ENCODE measurements around the gene NOL7. TPM values are rescaled to one million over a fixed set of nuclear protein-coding genes. Genes with fewer than 3 reads are reported as not detected.

Gene NOL7
- total and polyA plus RNA-seq, 8 donors = 49.5 to 81.2 (median 72.4) TPM

GRCh38 chr6:13617066-13617465 is 1.9 kb downstream of the NOL7 start:
- TF ChIP-seq CTCF (IDR thresholded peaks at IDR 0.05) = no peak
- no peak for DNase-seq
- Histone ChIP-seq H3K9me3 (no peaks in the 10 kb centered on the region), H3K4me1 (peaks cover 11 to 26% of the 10 kb centered on the region in 2 donors), H3K27ac (no peak overlapping the region), H3K4me3 (peak overlapping the region in 1 of 2 donors; percentile 97), H3K27me3 (no peaks in the 10 kb centered on the region), H3K36me3 (peaks cover 0 to 50% of the 10 kb centered on the region in 2 donors)
- ATAC-seq = no peak
- intact Hi-C loops (cut with DNase I) = no loop called here

GRCh38 chr6:13624871-13625288 is 9.7 kb downstream of the NOL7 start:
- intact Hi-C loops (cut with DNase I) = no loop called here
- Histone ChIP-seq H3K27me3 (no peaks in the 10 kb centered on the region), H3K4me3 (no peak overlapping the region), H3K27ac (no peak overlapping the region), H3K36me3 (peaks cover 0 to 78% of the 10 kb centered on the region in 2 donors), H3K4me1 (peaks cover 0 to 9% of the 10 kb centered on the region in 2 donors), H3K9me3 (no peaks in the 10 kb centered on the region)
- no peak for DNase-seq
- ATAC-seq = peak; percentile 41
- TF ChIP-seq CTCF (IDR thresholded peaks at IDR 0.05) = peak in 1 of 2 donors; percentile 8

GRCh38 chr6:13629459-13630116 is 14.5 kb downstream of the NOL7 start:
- peaks cover 0 to 5% of the 10 kb centered on the region in 2 donors for H3K4me1 ChIP-seq
- no peak overlapping the region for H3K4me3 ChIP-seq
- no peak for DNase-seq
- no peak overlapping the region for H3K27ac ChIP-seq
- no peaks in the 10 kb centered on the region for H3K27me3 ChIP-seq
- intact Hi-C loops (cut with DNase I) = no loop called here
- no peak for TF ChIP-seq CTCF (IDR thresholded peaks at IDR 0.05)
- peak; percentile 74 for ATAC-seq
- H3K9me3 ChIP-seq = no peaks in the 10 kb centered on the region
- peaks cover 0 to 60% of the 10 kb centered on the region in 2 donors for H3K36me3 ChIP-seq

- Histone ChIP-seq H3K27ac (no peak overlapping the region), H3K36me3 (peaks cover 0 to 51% of the 10 kb centered on the region in 2 donors), H3K9me3 (no peaks in the 10 kb centered on the region), H3K4me3 (no peak overlapping the region), H3K4me1 (peaks cover 0 to 5% of the 10 kb centered on the region in 2 donors), H3K27me3 (no peaks in the 10 kb centered on the region)
- intact Hi-C loops (cut with DNase I) = no loop called here
- no peak for DNase-seq
- TF ChIP-seq CTCF (IDR thresholded peaks at IDR 0.05) = no peak
- ATAC-seq = no peak
These were observed 15.4 kb downstream of the NOL7 start for GRCh38 chr6:13630499-13630898.

GRCh38 chr6:13633343-13633742 is 18.2 kb downstream of the NOL7 start:
- TF ChIP-seq CTCF (IDR thresholded peaks at IDR 0.05) = no peak
- ATAC-seq (no peak), DNase-seq (no peak)
- Histone ChIP-seq H3K27ac (no peak overlapping the region), H3K27me3 (no peaks in the 10 kb centered on the region), H3K36me3 (peaks cover 0 to 45% of the 10 kb centered on the region in 2 donors), H3K9me3 (no peaks in the 10 kb centered on the region), H3K4me1 (peaks cover 0 to 24% of the 10 kb centered on the region in 2 donors), H3K4me3 (no peak overlapping the region)
- intact Hi-C loops (cut with DNase I) = no loop called here
